GM12892 (cell line): ENCODE results near the gene BTNL3.

ENCODE experiments used
- POLR2A ChIP-seq: IDR thresholded peaks from 2 replicates; pipeline ENCODE4 v1.6.1; 2011; ENCODE audit warnings: low read depth, low read length, control low read depth
- POLR2AphosphoS5 ChIP-seq: IDR thresholded peaks from 2 replicates; pipeline ENCODE4 v1.6.1; 2011; ENCODE audit warnings: low read depth, low read length, control low read depth

- TF ChIP-seq POLR2A (no peak), POLR2AphosphoS5 (no peak)
Observed at GRCh38 chr5:180976518-180976917, 12.1 kb upstream of the BTNL3 start.
